GM19452 (cell line): ENCODE measurements around the gene DYRK1A.

ENCODE experiments used
- ATAC-seq: cut with Tn5 transposase; IDR thresholded peaks from one replicate; pipeline ENCODE4 v1.9.1; 2021; ENCODE audit not compliant: unreplicated experiment

The DYRK1A gene

DNA sequence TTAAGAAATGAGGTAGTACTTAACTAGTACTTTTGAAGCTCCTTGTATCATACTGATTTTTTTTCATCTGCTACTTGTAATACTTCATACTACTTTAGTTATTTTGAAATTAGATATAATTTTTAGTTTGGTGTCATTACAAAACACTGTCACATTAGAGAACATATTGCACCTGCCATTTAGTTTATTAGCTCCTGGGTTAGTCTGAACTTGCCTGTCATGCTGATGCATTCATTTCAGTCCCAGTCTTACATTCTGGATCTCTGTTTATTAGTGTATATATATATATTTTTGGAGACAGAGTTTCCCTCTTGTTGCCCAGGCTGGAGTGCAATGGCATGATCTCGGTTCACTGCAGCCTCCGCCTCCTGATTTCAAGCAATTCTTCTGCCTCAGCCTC, 50.3 kb downstream of the DYRK1A start:
- ATAC-seq = no peak

DNA sequence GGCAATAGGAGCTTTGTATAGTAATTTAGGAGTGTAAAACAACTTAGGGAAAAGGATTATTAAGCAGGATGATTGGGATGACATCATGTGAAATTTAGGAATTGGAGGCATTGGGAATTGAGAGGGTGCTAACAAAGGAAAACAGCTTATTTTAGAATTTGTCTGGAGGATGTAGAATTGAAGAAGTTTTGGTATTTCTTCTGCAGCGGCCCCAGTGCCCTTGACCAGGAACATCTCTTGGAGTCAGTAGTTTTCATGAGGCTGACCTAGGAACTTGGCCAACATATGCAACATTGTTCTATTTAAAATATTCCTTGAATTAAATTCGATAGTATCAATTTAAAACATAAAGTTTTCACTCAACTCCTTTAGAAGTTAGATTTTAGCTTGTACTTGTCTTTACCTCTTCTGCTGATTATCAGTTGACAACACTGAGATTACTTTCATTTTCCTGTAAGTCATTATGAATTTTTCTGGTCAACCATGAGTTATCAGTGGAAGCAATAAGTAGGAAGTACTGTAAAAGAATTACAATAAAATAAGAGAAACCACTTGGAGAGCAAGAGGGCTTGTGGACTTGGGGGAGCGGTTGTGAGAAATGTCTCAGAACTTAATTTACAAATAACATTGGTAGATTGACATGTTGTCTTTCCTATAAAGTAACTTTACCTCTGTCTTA, 52.8 kb downstream of the DYRK1A start:
- ATAC-seq = no peak

DNA sequence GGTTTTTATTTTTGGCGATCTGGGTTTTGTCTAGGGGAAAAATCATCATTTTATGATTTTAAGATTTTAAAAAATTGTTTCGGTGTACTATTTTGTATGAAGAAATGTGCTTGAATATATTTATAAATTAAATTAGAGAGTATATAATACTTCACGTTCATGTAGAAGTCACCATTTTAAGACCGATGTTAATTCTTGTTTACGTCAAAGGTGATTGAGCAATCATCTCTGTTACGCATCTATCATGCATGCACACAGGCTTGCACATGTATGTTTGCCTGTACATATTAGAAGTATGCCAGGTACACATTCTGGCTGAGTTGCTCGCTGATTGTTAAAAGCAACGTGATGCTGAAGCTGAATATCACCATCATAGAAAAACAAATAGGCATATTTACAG, 54.7 kb downstream of the DYRK1A start:
- ATAC-seq = no peak

DNA sequence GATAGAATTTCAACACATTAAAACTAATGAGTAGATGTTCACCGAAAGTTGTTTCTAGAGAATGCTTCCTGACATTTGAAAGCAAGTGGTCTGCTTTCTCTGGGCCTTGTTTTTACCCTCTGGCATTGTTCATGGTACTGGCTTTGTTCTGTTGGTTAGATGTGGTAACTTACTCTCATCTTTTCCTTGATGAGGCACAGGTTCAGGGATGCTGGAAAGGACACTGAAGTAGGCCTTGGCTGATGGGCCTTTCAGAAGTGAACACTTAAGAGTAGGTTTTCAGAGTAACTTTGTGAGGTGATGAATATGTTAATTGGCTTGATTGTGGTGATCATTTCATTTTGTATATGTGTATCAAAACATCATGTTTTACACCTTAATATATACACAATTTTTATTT, 55.8 kb downstream of the DYRK1A start:
- no peak for ATAC-seq

DNA sequence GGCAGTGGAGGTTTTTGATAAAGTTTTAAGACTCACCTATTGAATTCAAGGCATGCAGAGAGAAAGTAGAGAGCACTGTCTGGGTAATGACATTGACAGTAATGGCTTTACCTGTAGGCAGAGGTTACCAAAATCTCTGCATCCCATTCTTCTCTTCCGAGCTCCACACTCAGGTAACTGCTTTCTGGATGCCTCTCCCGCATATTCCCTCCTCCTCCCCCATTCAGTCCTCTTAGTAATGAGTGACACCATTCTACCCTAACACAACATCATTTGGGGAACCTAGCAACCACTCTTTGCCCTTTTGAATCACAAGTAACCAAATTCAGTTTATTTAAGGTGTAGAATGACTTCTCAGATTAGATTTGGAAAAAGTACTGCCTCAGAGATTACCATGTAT, 56.5 kb downstream of the DYRK1A start:
- ATAC-seq = no peak

DNA sequence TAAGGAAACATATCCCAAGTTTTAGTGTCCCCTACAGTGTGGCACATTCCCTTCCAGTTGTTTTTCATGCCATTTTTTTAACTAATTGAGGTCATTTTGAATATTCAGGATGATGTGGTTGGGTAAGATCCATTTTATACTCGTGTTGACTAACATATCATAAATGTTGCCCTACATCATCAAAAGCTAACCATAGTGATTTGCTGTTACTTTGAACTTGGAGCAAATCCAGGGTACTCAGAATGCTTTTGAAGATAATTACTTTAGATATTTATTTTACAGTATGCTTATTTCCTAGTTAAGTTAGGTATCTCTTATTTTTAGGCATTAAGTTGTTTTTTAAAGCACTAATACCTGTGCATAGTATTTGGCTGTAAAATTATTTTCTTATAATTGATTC, 57.8 kb downstream of the DYRK1A start:
- no peak for ATAC-seq

DNA sequence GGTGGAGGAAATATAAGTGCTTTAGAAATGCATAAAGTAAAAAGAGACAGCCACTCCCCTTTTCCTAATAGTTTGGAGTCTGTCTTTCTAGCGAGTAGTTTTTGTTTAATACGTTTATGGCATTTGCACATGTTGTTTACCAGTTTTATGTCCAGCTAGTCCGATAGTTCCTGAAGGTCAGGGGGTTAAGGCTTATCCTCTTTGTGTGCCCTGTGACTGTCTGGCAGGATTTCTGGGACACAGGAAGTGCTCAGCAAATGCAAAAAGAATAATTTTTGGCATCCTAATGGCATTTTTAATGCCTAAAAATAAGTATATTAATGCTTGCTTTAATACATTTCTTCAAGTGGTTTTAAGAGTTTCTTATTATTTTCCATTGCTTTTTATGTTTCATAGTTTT, 58.4 kb downstream of the DYRK1A start:
- no peak for ATAC-seq

DNA sequence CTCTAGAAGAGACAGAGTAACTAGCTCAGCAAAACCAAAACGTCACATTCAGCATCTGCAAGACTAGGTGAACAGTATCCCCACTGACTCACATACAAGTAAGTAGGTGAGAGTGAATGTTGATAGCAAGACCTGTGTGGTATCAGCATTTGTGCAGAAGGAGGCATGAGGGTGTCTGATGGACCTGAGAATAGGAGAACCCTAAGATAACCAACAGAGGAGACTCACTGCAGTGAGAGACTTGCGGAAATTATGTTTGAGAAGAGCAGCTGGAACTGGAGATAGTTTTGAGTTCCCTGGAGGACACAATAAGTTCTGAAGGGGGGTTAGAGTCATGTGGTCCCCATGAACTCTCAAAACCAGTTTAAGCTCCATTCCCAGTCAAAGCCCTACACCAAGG, 59.1 kb downstream of the DYRK1A start:
- no peak for ATAC-seq

DNA sequence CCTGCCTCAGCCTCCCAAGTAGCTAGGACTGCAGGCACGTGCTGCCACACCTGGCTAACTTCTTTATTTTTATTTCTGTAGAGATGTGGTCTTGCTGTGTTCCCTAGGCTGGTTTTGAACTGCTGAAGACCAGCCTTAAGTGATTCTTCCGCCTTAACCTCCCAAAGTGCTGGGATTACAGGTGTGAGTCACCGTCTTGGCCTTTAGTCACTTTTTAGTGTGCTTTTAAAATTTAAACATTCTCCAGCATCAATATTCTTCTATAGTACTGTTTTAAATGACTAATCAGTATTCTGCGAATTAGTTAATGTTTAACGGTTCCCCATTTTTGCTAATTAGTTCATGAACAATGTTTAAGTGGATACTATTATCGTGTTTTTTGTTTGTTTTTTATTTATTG, 60.6 kb downstream of the DYRK1A start:
- ATAC-seq = no peak

DNA sequence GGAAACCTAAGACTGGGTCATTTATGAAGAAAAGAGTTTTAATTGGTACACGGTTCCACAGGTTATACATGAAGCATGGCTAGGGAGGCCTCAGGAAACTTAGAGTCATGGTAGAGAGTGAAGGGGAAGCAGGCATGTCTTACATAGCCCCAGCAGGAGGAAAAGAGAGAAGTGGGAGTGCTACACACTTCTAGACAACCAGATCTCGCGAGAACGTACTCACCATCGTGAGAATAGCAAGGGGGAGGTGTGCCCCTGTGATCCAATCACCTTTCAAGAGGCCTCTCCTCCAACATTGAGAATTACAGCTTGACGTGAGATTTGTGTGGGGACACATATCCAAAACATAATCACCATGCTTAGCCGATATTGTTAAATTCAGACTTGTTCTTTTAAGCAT, 62.8 kb downstream of the DYRK1A start:
- no peak for ATAC-seq

DNA sequence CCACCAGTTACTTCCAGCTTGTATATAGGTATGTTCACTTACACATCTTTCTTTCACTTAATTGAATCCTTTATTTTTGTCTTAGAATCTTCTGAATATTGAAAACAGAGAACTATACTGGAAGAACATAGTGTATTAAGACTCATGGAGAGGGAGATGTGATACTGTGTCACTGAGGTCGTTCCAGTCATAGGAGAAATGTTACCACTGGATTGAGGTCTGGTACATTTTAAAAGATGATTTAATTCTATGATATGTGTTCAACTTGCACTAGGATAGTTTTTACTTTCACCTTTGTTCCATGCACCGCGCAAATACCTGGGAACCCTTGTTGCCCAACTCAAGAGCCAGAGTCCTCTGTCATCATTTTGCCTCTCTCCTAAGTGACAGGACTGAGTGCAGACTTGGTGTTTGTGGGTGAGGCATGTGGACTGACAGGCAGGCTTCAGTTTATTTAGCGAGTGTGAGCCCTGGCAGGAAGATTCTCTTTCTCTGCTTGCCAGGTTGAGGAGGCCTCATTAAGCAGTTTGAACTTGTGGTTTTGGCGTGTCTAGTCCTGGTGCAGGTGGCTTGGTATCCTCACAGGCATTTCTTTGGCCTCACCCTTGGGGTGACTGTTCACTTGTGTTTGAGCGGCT, 63.7 kb downstream of the DYRK1A start:
- no peak for ATAC-seq

DNA sequence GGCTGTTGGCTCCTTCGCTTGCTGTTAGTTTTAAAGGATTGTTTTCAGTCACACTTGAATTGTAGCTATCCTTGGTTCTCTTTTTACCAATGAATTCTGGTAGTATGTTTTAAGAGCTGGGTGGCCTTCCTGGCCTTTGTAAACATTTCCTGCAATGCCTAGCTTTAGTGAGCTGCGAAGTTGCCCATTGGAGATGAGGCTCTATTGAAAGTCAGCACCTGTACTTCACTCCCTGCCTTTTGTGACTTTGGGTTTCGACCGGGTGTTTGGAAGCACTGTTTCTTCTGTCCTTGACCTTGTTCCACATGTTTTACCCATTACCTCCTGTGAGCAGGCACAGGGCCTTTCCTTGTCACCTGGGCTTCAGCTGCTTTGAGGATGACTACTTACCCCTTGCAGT, 64.7 kb downstream of the DYRK1A start:
- no peak for ATAC-seq

DNA sequence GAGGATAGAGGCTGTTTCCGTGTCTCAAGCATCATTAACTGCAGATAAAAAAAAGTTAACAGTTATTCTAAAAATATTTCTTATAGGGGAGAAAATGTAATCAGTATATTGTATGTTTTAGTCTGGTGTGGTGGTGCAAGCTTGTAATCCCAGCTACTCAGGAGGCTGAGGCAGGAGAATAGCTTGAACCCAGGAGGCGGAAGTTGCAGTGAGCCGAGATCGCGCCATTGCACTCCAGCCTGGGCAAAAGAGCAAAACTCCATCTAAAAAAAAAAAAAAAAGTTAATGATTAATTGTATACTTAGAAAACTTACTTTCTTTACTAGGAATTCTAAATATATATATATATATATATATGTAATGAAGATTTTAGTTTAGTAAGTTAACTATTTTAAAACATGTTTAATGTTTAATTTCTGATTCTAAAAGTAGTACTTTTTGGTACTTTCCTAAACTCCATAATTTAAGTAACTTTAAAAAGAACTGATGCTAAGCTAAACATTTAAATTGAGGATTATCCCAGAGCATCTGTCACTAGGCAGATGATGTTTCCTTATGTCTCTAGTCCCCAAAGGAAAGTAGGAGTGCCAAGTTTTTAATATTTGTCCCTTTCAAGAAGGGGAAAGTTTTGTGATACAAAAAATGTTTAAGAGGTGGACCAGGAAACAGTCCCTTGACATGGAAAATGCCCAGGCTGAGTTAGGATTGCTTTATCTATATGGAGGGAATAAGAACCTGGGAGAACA, 66.3 kb downstream of the DYRK1A start:
- ATAC-seq = no peak

DNA sequence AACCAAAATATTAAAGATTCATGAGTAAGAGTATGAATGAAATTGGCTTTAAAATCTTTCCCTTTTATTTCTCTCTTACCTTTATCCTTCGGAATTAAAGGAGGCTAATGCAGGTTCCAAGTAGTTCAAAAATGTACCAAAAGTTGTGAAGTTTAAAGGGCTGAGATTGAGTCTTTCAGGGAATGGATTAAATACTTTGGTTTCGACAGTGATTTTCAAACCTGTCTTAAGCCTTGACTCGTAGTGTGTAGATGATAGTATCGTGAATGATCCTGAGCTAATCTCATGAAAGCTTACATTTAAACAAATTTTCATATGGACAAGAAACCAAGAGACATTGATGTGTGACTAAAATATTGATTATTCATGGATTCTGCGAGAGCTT, 66.9 kb downstream of the DYRK1A start:
- ATAC-seq = no peak

DNA sequence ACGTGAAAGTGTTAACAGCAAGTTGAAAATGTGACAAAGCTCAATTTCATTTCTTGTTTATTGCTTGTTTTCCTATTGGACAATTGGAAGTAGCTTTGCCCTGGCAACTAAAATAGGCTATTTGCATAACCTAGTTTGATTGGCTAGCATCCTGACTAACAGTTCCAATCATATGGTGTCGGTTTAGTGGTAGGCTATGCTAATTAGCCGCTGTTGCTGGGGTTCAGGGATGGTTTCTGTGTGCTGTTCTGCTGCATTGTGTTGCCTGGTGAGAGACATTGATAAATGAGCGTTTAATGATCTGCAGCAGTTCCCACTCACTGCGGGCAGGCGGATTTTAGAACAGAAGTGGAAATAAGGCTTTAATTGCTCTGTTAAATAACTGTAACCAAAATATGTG, 68.5 kb downstream of the DYRK1A start:
- no peak for ATAC-seq

DNA sequence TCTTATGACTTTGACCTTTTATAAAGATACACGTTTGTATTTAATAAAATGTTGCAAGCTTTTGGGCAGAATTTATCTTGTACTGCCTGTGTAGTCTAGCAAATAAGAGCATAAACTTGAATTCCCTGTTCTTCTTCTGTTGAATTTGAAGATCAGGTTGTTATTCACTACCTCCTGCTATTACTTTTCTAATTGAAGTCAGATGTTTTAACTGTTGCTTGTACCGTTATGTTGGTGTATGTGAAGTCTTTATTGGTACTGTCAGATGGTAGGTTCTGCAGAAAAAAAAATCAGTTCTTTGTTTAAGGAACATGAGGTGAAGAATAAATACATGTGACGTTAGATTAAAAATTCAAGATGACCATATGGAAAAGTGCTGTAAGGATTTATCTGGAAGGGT, 69.1 kb downstream of the DYRK1A start:
- no peak for ATAC-seq

DNA sequence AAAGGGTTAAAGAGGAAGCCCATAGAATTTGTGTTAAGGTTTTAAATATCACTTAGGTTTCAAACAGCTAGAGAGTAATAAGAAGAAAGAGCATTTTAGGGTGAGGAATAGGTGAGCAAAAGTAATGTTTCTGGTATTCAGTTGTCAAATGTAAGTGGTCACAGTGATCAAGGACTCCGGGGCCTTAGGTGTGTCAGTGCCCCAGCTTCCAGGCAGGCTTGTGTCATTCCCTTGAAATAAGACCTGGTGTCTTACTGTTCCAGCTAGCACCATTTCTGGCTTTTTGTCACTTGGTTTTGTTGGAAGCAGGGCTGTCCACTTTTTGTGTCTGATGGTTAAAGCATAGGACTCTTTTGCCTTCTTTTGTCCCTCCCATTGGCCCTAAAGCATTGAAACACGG, 69.6 kb downstream of the DYRK1A start:
- no peak for ATAC-seq

DNA sequence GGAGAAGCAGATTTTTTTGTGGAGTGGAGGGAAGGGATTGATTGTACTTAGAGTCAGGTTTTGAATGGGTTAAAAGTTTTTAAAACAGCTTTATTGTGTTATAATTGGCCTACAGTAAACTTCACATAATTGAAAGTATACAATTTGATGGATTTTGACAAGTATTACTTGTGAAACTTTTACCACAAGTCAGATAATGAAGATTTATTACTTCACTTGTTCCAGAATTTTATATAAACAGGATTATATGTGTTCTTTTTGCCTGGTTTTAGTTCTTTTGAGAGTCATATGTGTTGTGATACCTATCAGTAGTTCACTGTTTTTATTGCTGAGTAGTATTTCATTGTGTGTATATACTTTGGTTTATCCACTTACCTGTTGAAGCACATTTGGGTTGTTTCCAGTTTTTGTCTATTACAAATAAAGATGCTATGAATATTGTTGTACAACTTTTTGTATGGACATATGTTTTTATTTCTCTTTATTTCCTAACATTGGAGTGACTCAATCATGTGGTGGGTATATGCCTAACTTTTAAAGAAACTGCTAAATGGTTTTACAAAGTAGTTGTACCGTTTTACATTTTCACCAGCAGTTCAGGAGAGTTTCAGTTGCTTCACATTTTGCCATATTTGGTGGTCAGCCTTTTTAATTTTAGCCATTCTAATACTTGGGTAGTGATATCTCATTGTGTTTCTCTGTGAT, 71.0 kb downstream of the DYRK1A start:
- no peak for ATAC-seq

DNA sequence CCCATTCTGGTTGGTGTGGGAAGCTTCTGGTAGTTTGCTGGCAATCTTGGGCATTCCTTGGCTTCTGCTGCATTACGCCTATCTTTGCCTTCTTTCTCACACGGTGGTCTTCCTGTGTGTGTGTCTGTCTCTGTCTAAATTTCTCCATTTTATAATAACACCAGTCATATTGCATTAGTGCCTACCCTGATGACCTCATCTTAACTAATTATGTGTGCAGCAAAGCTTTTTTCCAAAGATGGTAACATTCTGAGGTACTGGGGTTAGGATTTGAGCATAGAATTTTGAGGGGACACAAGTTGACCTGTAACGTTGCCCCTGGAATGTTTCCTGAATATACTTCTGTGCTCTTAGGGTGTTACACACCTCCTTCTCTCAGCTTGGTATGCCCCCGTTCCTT, 77.1 kb downstream of the DYRK1A start:
- no peak for ATAC-seq

DNA sequence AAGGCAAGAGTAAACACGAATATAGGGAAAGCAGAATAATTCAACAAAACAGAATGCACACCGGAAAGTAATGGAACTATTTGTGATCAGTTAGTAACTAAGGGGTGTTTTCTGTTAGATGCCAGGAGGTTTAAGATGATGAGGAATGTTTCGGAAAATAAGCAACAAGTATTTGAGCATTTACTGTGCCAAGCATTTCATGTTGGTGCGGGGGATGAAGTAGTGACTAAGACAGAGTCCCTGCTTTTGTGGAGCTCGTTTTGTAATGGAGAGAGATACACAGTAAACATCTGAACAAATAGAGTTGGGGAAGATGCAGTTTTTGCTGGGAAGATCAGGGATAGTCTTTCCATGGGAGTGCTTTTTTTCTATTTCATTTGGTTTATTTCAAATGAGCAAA, 78.7 kb downstream of the DYRK1A start:
- ATAC-seq = no peak

DNA sequence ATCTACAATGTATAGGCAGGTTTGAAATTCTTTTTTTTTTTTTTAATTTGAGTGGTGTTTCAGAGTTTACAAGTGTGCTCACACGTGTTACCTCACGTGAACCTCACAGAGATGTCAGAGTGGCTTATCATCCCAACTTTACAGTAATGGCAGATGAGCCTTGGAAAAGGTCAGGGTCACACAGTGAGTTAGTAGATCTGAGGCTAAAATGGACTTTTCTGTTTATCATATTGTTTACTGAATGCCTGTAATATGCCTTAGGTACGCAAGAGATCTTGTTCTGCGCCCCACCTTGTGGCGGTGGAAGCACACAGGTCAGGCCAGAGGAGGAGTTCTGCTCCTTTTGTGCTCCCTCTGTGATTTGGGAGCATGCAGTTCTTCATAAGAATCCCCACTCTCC, 80.0 kb downstream of the DYRK1A start:
- ATAC-seq = no peak
